HEK293 (cell line): ENCODE data around the gene COL15A1.

ENCODE experiments used
- CTCF ChIA-PET: fragments of 350-600 bp; formaldehyde crosslinking; extraction: SDS; loops from one replicate; lab custom pipeline; 2021; ENCODE audit warnings: antibody characterized with exemption; lab: Yijun Ruan, JAX
- POLR2A ChIA-PET: fragments of 300-600 bp; formaldehyde crosslinking; extraction: SDS; loops from one replicate; lab custom pipeline; 2020; ENCODE audit warnings: antibody characterized with exemption, inconsistent platforms; lab: Yijun Ruan, JAX
- H3K27ac ChIP-seq: fragments of 200-500 bp; sonication (Bioruptor generic); 2 replicates; pipeline ENCODE4 v1.5.1; 2014; ENCODE audit warnings: low read depth, low read length, control low read depth, inconsistent platforms; ENCODE audit errors: extremely low read depth
- H3K36me3 ChIP-seq, 2 experiments: fragments of 200-500 bp in 1 of 2; sonication (Bioruptor generic) in 1 of 2; 1 replicate in 1 of 2; 2 replicates in 1 of 2; pipeline ENCODE4 v1.5.1; 2014 to 2017; ENCODE audit warnings: inconsistent platforms in 2 of 2, low read length in 2 of 2; ENCODE audit not compliant: control insufficient read depth in 2 of 2, insufficient read depth in 1 of 2
- H3K4me1 ChIP-seq: fragments of 200-500 bp; sonication (Bioruptor generic); 2 replicates; pipeline ENCODE4 v1.5.1; 2014; ENCODE audit warnings: mild to moderate bottlenecking, low read length, inconsistent platforms; ENCODE audit not compliant: control insufficient read depth, insufficient read depth
- H3K4me3 ChIP-seq: 2 replicates; pipeline ENCODE4 v1.5.1; 2011; ENCODE audit warnings: low read depth, mild to moderate bottlenecking, control low read depth, low read length, moderate library complexity
- H3K9me3 ChIP-seq: fragments of 200-500 bp; sonication (Bioruptor generic); 2 replicates; pipeline ENCODE4 v1.5.1; 2014; ENCODE audit warnings: low read depth, low read length, inconsistent platforms; ENCODE audit not compliant: control insufficient read depth, insufficient read depth
- IKZF3 ChIP-seq: fragments of 450-650 bp; IDR thresholded peaks from 2 replicates; pipeline ENCODE4 v1.5.0; 2018; ENCODE audit warnings: missing biosample characterization, mild to moderate bottlenecking, missing genetic modification characterization, moderate library complexity
- MEIS1 ChIP-seq: sonication (generic); formaldehyde crosslinking; IDR thresholded peaks from 2 replicates; pipeline ENCODE4 v1.8.1; 2022; ENCODE audit warnings: missing genetic modification reagents, mild to moderate bottlenecking, borderline replicate concordance
- PRDM1 ChIP-seq: fragments of 450-650 bp; formaldehyde crosslinking; IDR thresholded peaks from 2 replicates; pipeline ENCODE4; 2016; ENCODE audit warnings: missing biosample characterization, missing genetic modification characterization
- ZBTB48 ChIP-seq: fragments of 450-650 bp; formaldehyde crosslinking; IDR thresholded peaks from 2 replicates; pipeline ENCODE4 v1.5.1; 2016; ENCODE audit warnings: missing biosample characterization, missing genetic modification characterization
- ZIC2 ChIP-seq: fragments of 450-650 bp; formaldehyde crosslinking; IDR thresholded peaks from 2 replicates; pipeline ENCODE4 v1.5.1; 2016; ENCODE audit warnings: missing biosample characterization, missing genetic modification characterization
- ZNF132 ChIP-seq: fragments of 450-650 bp; formaldehyde crosslinking; IDR thresholded peaks from 2 replicates; pipeline ENCODE4 v1.5.1; 2017; ENCODE audit warnings: missing biosample characterization, missing genetic modification characterization, borderline replicate concordance
- ZNF155 ChIP-seq: fragments of 450-650 bp; formaldehyde crosslinking; IDR thresholded peaks from 2 replicates; pipeline ENCODE4 v1.5.1; 2016; ENCODE audit warnings: missing biosample characterization, missing genetic modification characterization
- ZNF23 ChIP-seq: fragments of 450-650 bp; formaldehyde crosslinking; IDR thresholded peaks from 2 replicates; pipeline ENCODE4 v1.5.1; 2016; ENCODE audit warnings: missing biosample characterization, missing genetic modification characterization, borderline replicate concordance
- ZNF239 ChIP-seq: fragments of 450-650 bp; formaldehyde crosslinking; IDR thresholded peaks from 2 replicates; pipeline ENCODE4 v1.5.1; 2016; ENCODE audit warnings: missing biosample characterization, missing genetic modification characterization
- ZNF248 ChIP-seq: fragments of 450-650 bp; formaldehyde crosslinking; IDR thresholded peaks from 2 replicates; pipeline ENCODE4 v1.5.1; 2017; ENCODE audit warnings: missing biosample characterization, missing genetic modification characterization
- ZNF324 ChIP-seq: fragments of 450-650 bp; formaldehyde crosslinking; IDR thresholded peaks from 2 replicates; pipeline ENCODE4 v1.5.1; 2016; ENCODE audit warnings: missing biosample characterization, missing genetic modification characterization
- ZNF433 ChIP-seq: fragments of 450-650 bp; formaldehyde crosslinking; IDR thresholded peaks from 2 replicates; pipeline ENCODE4 v1.5.1; 2016; ENCODE audit warnings: missing biosample characterization, missing genetic modification characterization, low read depth
- ZNF510 ChIP-seq: fragments of 450-650 bp; formaldehyde crosslinking; IDR thresholded peaks from 2 replicates; pipeline ENCODE4 v1.5.1; 2018; ENCODE audit warnings: mild to moderate bottlenecking, missing genetic modification characterization, missing biosample characterization; ENCODE audit not compliant: insufficient replicate concordance
- ZNF558 ChIP-seq: fragments of 450-650 bp; formaldehyde crosslinking; IDR thresholded peaks from 2 replicates; pipeline ENCODE4 v1.5.1; 2016; ENCODE audit warnings: missing biosample characterization, missing genetic modification characterization
- ZNF76 ChIP-seq: fragments of 450-650 bp; formaldehyde crosslinking; IDR thresholded peaks from 2 replicates; pipeline ENCODE4; 2016; ENCODE audit warnings: low read depth, missing biosample characterization, missing genetic modification characterization, borderline replicate concordance
- TF ChIP-seq, protein P1 (sequence below): fragments of 450-650 bp; formaldehyde crosslinking; IDR thresholded peaks from 2 replicates; pipeline ENCODE4; 2016; ENCODE audit warnings: missing biosample characterization, missing genetic modification characterization
- TF ChIP-seq, protein P2 (sequence below): fragments of 450-650 bp; formaldehyde crosslinking; IDR thresholded peaks from 2 replicates; pipeline ENCODE4 v1.5.1; 2016; ENCODE audit warnings: missing biosample characterization, missing genetic modification characterization, borderline replicate concordance

COL15A1 gene

DNA sequence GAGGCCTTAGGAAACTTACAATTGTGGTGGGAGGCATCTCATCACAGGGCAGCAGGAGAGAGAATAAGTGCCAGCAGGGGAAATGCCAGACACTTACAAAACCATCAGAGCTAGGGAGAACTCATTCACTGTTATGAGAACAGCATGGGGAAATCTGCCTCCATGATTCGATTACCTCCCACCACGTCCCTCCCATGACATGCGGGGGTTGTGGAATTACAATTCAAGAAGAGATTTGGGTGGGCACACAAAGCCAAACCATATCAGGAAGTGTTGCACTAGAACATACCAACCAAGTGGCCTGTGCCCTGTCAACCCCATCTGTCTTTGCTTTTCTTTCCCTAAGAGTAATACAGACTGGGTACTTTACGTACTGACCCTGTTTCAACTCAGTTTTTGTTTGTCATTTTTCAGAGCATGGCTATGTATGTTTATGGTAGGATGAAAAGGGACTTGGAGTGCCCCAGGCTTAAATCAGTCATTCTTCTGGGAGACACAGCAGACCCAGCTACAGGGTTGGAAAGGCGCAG, 102.9 kb downstream of the COL15A1 start:
- Histone ChIP-seq H3K4me1 (no peaks in the 10 kb centered on the region), H3K4me3 (no peak overlapping the region), H3K27ac (no peak overlapping the region), H3K36me3 (no peaks in the 10 kb centered on the region), H3K9me3 (no peaks in the 10 kb centered on the region)
- TF ChIP-seq ZBTB48 (no peak), ZNF132 (no peak), IKZF3 (tag by site-specific recombination) (no peak), MEIS1 (no peak), ZNF510 (no peak), ZNF23 (tag by site-specific recombination) (no peak), PRDM1 (tag by site-specific recombination) (no peak)
- POLR2A ChIA-PET, result no interaction called here
- CTCF ChIA-PET, result interaction anchor here (0.9 to 1.2 kb wide), 2 partner anchors 48 to 111 kb away, joined by 3 to 4 read pairs; no protein-coding TSS in a partner anchor

DNA sequence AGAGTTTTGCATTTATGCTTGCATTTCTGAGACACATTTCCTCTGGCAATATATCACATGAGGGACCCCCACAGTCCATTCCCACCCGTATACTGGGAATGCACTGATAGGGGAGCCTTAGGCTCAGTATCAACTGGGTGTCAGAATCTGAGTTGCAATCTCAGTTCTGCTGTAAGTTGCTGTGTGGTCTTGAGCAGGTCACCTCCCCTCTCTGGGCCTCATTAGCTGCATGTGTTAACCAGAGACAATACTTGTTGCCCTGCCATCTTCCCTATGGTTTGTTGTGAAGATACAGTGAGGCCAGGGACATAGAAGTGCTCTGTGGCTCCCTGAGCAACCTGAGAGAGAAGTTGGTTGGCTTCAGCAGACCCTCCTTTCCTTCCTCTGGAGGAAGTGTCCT, 105.5 kb downstream of the COL15A1 start:
- CTCF ChIA-PET, result interaction anchor here (0.7 kb wide), 1 partner anchor 529 kb away, joined by 3 read pairs; no protein-coding TSS in a partner anchor
- no peaks in the 10 kb centered on the region for H3K9me3 ChIP-seq
- H3K4me3 ChIP-seq, result no peak overlapping the region
- H3K36me3 ChIP-seq, result no peaks in the 10 kb centered on the region
- no peaks in the 10 kb centered on the region for H3K4me1 ChIP-seq
- TF ChIP-seq, protein P1, sequence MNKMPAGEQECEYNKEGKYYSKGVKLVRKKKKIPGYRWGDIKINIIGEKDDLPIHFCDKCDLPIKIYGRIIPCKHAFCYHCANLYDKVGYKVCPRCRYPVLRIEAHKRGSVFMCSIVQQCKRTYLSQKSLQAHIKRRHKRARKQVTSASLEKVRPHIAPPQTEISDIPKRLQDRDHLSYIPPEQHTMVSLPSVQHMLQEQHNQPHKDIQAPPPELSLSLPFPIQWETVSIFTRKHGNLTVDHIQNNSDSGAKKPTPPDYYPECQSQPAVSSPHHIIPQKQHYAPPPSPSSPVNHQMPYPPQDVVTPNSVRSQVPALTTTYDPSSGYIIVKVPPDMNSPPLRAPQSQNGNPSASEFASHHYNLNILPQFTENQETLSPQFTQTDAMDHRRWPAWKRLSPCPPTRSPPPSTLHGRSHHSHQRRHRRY, result no peak
- TF ChIP-seq ZIC2, result no peak
- no peak for TF ChIP-seq ZNF558 (tag by site-specific recombination)
- no peak for TF ChIP-seq ZNF433 (tag by site-specific recombination)
- TF ChIP-seq ZNF324 (tag by site-specific recombination), result no peak
- TF ChIP-seq ZNF239, result no peak
- TF ChIP-seq ZNF76 (tag by site-specific recombination), result no peak
- POLR2A ChIA-PET, result no interaction called here
- H3K27ac ChIP-seq, result no peak overlapping the region

- POLR2A ChIA-PET, result no interaction called here
- no peaks in the 10 kb centered on the region for H3K4me1 ChIP-seq
Observed at GRCh38 chr9:99049641-99050040, 105.9 kb downstream of the COL15A1 start.

More at GRCh38 chr9:99049641-99050040, 105.9 kb downstream of the COL15A1 start:
- H3K4me3 ChIP-seq, result no peak overlapping the region
- H3K9me3 ChIP-seq, result no peaks in the 10 kb centered on the region
- TF ChIP-seq, protein P2, sequence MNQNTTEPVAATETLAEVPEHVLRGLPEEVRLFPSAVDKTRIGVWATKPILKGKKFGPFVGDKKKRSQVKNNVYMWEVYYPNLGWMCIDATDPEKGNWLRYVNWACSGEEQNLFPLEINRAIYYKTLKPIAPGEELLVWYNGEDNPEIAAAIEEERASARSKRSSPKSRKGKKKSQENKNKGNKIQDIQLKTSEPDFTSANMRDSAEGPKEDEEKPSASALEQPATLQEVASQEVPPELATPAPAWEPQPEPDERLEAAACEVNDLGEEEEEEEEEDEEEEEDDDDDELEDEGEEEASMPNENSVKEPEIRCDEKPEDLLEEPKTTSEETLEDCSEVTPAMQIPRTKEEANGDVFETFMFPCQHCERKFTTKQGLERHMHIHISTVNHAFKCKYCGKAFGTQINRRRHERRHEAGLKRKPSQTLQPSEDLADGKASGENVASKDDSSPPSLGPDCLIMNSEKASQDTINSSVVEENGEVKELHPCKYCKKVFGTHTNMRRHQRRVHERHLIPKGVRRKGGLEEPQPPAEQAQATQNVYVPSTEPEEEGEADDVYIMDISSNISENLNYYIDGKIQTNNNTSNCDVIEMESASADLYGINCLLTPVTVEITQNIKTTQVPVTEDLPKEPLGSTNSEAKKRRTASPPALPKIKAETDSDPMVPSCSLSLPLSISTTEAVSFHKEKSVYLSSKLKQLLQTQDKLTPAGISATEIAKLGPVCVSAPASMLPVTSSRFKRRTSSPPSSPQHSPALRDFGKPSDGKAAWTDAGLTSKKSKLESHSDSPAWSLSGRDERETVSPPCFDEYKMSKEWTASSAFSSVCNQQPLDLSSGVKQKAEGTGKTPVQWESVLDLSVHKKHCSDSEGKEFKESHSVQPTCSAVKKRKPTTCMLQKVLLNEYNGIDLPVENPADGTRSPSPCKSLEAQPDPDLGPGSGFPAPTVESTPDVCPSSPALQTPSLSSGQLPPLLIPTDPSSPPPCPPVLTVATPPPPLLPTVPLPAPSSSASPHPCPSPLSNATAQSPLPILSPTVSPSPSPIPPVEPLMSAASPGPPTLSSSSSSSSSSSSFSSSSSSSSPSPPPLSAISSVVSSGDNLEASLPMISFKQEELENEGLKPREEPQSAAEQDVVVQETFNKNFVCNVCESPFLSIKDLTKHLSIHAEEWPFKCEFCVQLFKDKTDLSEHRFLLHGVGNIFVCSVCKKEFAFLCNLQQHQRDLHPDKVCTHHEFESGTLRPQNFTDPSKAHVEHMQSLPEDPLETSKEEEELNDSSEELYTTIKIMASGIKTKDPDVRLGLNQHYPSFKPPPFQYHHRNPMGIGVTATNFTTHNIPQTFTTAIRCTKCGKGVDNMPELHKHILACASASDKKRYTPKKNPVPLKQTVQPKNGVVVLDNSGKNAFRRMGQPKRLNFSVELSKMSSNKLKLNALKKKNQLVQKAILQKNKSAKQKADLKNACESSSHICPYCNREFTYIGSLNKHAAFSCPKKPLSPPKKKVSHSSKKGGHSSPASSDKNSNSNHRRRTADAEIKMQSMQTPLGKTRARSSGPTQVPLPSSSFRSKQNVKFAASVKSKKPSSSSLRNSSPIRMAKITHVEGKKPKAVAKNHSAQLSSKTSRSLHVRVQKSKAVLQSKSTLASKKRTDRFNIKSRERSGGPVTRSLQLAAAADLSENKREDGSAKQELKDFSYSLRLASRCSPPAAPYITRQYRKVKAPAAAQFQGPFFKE (tag by site-specific recombination), result no peak
- TF ChIP-seq ZNF239 (no peak), ZNF248 (tag by site-specific recombination) (no peak), ZNF155 (tag by site-specific recombination) (no peak)
- TF ChIP-seq, all 188 proteins: peak for 0
- CTCF ChIA-PET, result interaction anchor here (0.5 to 0.7 kb wide), 2 partner anchors 10 to 528 kb away, joined by 3 to 4 read pairs; no protein-coding TSS in a partner anchor
- Histone ChIP-seq H3K36me3 (no peaks in the 10 kb centered on the region), H3K27ac (no peak overlapping the region)
